ENCODE results near the gene ATF1.

The ATF1 gene

DNA sequence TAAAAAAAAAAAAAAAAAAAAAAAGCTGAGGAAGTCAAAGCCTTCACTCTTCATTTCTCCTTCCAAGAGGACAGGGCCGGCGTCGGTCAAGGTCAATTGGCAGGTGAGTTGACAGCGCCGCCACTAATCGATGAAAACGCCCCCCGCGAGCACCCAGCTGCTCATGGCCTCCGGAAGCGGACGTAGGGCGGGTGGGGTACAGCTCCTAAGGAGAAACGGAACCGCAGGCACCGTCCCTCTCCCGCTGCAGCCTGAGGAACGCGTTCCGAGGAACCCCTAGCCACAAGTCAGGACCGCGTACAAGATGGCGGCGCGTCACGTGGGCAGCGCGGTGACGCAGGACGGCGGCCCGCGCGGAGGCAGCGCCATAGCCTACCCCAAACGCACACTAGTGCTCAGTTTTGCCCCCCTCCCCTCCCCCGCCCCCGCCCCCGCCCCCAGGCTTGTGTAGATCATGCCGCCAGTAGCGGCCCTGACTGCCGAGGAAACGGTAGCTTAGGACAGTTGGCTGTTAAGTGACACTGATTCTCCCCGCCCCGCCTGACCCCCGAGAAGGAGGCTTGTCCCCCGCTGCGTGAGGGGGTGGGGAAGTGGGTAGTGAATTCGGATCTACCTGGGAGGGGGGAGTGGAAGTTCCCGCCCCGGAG lies at the start of gene ATF1:
ATF1 (plus strand) TSS at position 463 of the 647 bp plus-strand sequence. CDS start 16,045 bp downstream, outside the sequence.
- peak; percentile 92 for DNase-seq

DNA sequence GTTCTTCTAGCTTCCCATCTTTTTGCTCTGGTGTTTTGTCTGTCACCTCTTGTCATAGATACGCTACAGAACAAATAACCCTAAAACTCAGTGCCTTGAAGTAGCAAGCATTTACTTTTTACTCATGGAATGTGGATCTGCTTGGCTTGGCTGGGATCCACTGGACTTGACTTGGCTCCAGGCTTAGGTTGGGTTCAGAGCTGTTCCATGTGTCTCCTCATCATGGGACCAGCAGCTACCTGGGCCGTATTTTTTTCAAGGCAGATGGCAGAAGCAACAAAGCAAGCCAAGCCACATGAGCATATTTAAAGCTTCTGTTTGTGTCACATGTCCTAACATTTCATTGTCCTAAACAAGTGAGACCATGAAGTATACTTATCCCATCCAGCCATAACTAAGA lies 48.7 kb upstream of the ATF1 start:
- DNase-seq = no peak

DNA sequence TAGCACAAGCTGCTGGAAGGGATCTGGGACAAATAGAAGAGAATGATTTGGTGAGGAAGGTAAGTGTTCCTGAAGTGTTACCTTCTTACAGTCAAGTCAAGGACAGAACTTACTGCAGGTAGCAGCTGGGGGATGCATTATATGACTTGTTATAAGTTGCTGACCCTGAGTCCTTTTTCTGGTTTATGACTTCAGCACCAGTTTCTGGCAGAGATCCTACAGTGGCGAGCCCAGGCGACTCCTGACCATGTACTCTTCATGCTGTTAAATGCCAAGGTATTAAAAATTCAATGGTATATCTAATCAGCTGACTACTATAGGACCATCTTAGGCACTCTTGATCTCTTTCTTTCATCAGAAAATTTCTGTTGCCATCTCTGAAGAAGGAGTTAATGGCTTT lies 45.1 kb upstream of the ATF1 start:
- DNase-seq = no peak

DNA sequence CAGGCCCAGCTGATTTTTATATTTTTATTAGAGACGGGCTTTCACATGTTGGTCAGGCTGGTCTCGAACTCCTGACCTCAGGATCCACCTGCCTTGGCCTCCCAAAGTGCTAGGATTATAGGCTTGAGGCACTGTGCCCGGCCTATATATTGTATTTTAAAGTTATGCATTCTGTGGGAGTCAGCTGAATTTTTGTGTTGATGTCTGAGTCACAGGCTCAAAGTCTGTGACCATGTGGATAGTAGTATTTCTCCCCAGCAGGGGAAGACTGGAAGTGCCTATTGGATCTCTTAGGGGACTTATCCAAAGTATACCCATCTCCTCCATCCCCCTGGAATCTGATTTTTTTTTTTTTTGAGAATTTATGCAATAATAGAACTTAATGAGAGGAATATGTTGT lies 43.8 kb upstream of the ATF1 start:
- DNase-seq = no peak

DNA sequence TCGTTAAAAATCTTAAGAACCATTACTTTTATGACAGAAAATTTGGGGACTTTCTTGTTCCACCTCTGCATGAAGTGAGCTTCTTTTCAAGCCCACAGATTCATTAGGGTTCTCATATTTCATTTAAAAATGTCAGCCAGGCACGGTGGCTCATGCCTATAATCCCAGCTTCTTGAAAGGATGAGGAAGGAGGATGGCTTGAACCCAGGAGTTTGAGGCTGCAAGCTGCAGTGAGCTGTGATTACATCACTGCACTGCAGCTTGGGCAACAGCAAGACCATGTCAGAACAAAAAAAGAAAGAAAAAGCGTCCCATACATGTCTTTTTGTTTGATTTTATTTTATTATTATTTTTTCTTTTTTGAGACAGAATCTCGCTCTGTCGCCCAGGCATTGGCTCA lies 43.4 kb upstream of the ATF1 start:
- no peak for DNase-seq

DNA sequence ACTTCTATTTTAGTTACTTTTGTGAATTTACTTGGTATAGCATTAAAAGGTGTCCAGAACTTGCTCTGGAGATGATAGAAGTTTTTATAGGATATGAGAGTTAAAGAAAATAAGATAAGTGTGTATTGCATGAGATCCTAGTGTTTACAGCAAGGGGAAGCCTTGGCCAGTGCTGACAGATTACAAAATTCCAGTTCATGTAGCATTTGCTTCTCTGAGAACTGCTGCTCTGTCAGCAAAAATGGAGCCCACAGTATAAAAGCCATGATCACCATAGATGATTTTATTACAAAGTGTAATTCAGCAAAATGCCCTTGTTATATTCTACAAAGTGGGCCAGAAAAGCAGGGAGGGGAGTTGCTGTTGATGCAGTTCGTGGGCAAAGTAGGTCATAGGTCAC lies 40.0 kb upstream of the ATF1 start:
- DNase-seq = no peak

DNA sequence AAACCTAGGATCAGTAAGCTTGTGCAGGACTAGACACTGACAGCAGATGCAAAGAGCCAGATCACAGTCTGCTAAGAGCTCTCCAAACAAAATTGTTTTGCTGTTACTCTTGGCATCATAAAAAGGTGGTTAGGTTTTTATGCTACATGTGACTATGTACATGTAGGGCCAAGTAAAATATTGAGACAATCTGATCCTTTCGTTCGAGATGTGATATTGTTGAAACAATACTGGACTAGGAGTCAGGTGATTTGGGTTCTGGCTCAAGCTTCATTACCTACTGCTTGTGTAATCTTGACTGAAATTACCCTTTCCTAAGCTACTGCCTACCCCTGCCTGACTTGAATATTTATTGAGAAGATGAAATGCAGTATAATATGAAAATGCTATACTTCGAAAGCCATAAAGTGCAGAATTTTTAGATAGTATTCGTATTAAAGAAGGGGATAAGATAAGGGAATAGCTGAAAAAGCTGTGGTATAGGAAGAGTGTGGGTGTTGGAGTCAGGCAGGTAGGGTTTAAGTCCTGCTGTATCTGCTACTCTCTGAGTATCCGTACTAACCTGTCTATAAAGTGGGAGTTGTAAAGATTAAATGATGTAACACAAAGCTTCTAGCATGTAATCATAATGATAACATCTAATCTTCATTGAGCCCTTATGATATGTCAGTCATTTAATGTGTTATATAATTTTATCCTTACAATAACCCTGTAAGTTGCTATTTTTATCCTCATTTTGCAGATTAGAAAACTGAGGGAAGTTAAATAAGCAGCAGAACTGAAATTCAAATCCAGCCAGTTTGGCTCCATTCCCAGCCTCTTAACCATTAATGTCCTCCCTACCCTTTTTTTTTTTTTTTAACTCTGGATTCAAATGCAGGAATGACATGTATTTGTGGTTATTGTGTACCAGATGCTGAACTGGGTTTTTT lies 38.6 kb upstream of the ATF1 start:
- DNase-seq = no peak

DNA sequence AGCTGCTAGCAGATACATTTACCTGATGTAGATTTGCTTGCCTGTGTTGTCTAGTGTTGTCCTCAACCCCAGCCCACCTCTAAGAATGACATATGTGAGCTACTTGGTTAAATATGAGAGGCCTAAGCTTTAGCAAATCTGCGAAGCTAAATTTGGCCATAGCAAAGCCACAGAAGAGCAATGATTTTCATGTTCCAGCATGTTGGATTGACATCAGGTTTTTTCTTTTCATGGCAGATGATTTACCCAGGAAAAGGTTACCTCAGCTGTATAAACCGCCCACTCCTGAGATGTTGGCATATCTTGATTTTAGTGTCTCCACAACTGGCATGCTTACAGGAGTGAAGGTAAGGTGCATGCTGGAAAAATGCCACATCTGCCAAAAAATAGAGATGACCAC lies 36.4 kb upstream of the ATF1 start:
- DNase-seq = no peak

DNA sequence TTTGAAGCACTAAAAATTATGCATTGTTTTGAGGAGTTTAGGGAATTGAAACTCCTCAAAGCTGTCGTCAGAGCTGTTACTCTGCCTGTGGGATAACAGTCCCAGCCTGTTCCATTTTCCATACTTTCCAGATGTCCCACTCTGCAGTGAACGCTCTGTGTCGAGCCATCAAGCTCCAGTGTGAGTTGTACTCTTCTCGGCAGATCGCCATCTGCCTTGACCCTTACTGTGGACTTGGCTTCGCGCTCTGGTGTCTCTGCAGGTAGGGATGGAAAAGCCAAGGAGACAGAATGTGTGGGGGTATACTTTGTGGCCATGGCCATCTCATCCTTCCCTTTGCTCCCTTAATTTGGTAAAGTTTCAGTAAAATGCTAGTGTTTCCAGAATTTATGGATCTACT lies 35.5 kb upstream of the ATF1 start:
- DNase-seq = no peak

DNA sequence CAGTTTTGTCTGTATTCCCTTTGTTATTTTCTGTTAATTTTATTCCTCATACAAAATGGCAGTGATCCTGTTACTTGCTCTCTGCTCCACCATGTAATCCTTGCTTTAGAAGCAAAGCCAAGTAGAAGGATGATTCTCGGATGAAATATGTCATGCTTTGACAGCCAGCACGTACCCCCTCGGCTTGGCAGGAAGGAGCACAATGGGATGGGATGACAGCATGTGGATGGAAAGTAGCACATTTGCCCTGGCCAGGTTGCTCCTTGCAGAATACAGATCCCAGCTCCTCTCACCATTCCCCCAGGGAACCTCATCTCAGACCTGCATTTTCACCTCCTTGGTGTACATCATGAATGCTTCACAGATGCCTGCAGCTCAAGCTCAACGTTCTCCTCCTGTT lies 35.1 kb upstream of the ATF1 start:
- no peak for DNase-seq

DNA sequence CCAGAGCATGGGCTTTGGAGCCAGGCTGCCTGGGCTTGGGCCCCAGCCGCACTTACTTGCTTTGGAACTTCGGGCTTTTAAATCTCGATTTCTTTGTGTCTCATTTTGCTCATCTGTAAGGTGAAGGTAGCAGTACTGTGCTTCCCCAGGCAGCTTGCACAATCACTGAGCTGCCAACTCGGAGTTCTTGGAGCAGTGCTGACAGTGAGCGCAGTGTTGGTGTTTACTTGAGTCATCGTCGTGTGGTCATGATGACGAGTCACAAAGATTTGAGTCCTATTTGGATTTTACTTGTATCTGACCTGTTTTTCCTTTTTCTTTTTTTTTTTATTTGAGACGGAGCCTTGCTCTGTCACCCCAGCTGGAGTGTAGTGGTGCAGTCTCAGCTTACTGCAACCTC lies 31.3 kb upstream of the ATF1 start:
- no peak for DNase-seq

DNA sequence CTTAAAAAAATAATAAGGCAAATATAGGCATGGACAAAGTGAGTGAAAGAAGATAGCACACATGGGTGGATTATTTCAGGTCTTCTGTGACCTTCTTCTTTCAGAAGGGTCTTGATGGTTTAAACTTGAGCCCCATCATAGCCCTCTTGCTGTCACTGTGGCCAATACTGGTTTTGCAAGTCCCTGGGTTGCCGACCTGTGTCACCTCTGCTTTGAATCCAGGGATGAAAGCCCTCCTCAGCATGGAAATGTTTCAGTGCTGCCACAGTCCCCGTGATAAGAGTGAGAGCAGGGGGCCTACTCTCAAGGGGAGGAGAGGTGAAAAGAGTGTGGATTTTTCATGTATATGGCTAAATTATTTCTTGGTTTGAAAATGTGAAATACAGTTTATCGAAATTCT lies 30.2 kb upstream of the ATF1 start:
- no peak for DNase-seq

DNA sequence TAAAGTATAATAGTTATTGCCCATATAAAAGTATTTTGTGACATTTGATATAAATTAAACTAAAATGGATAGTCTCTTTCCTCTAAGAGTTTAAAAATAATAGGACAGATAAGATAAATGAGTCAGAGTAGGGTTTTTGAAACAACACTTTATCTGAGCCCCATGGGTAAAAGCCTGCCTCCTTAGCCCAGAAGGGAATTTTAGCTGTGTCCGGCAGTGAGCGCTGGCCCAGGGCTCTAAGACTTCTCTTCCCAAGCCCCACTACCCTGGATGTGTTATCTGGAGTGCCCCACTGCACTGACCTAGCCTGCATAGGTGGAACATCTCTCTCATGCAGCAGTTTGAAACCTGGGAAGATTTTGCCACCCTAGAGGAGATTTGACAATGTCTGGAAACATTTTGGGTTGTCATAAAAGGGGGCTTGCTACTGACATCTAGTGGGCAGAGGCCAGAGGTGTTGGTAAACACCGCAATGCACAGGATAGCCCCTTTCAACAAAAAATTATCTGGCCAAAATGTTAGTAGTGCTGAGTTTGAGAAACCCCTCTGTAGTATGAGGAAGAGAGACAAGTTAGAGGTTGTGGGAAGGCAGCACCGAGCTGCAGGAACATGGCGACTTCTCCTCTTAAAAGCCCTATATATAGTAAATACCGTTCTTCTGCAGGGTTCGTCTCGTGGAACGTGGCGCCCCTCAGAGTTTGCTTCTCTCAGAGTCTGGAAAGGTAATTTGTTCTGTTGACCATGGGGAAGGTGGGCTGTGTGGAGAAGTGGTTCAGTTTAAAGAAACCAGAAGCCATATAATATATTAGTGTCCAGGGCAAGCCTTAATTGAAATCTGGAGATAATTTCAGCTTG lies 29.3 kb upstream of the ATF1 start:
- peak; percentile 25 for DNase-seq

DNA sequence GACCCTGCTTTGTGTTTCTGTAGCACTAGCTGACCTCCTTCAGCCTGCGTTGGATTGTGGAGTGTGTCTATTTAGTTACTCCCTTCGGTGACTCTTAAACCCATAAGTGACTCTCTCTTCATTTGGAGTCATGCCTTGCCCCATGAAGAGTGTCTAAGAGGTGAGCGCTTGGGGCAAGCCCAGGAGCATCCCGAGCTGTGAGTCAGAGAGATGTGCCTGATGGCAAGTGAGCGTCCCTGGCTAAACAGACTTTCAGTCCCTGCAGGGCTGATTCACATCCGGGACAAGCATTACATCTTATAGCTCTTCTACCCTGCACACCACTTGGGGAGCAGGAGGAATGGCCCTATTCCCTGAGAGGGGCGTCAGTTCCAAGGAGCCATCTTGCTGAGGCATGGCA lies 24.3 kb upstream of the ATF1 start:
- no peak for DNase-seq

DNA sequence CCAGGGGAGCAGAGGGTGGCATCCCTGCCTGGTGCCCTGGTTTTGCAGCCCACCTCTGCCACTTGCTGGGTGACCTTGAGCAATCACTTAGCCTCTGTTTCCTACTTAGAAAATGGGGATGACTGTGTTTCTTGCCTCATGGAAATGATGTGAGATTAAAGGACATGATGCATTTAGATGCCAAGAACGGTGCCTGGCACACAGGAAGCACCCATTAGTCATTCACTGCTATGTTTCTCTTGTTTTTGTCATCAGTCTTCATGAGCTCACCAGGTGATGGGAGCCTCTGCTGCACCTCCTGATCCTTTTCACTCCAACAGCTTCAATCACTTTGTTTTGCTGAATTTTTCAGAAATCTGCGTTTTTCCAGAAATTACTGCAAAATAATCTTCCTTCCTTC lies 23.6 kb upstream of the ATF1 start:
- DNase-seq = no peak

DNA sequence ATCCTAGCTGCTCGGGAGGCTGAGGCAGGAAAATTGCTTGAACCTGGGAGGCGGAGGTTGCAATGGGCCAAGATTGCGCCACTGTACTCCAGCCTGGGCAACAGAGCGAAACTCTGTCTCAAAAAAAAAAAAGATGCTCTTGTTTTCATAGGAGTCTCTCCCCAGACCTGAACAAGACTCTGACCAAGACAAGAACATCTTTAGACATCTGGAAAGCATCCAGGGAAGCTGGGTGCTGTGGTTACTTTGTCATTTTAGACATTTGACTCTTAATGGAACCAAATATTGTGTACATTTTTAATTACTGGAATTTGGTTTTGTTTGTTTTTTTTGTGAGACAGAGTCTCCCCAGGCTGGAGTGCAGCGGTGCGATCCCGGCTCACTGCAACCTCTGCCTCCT lies 21.1 kb upstream of the ATF1 start:
- DNase-seq = no peak

DNA sequence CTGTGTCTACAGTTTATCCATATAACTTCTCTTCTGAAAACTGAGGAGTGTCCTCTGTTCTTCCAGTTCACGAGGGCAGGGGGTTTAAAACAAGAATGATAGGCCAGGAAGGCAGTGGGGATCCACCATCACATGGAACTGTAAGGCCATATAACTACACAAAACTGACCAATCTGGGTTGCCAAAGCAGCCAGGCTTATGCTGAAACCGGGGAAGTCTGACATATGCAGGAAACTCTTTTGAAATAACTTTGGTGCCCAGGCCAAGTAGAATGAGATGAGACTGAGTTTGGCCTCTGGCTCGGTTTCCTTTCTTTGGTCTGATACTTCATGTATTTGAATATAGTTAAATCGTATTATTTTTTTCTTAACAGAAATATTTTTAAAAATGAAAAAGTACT lies 18.0 kb upstream of the ATF1 start:
- DNase-seq = no peak

DNA sequence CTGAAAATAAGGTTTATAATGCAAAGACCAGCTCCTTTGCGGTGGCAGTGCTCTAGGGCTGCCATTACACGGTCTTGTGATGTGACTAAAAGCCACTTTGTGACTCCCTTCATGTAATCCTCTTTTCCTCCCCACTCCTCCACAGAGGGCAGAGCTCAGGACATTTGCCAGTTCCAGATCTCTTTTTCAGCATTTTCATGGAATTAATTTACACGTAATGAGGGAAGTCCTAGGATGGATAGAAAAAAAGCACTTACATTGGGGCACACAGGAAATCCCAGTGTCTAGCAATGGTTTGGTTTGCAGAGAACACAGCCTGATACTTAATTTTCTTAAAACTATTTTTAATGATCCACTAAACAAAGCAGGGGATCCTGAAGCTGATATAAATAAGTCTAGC lies 17.5 kb upstream of the ATF1 start:
- DNase-seq = no peak

DNA sequence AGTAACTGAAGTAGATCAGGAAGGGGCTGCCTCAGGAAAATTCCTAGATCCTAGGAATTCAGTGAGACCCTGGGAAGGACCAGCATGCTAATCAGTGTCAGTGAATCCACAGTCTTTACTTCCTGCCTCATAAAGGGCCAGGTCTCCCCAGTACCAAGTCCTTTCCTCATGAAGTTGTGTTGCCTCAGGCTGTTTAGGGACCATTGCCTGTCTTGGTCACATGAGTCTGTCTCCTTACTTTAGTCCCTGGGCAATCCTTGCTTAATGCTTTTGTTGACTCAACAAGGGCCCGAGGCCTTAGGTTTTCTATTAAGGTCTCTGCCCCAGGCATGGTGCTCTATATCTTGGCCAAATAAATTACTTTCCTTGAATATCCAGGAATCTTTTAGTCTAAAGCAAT lies 16.1 kb upstream of the ATF1 start:
- DNase-seq = no peak

DNA sequence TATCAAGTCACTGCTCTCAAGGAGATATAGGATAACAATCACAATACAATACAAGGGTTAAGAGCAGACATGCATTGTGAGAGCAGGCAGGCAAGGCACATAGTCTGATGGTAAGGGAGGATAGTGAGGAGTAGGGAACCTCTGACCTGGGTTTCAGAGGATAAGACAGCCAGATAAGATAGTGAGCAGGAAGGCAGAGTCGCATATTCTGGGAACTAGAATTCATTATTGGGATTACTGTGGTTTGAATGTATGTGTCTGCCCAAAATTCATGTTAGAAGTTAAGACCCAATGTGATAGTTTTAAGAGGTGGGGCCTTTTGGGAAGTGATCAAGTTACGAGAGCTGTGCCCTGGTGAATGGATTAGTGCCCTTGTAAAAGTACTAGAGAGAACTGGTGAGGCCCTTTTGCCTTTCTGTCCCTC lies 14.4 kb upstream of the ATF1 start:
- DNase-seq = no peak

DNA sequence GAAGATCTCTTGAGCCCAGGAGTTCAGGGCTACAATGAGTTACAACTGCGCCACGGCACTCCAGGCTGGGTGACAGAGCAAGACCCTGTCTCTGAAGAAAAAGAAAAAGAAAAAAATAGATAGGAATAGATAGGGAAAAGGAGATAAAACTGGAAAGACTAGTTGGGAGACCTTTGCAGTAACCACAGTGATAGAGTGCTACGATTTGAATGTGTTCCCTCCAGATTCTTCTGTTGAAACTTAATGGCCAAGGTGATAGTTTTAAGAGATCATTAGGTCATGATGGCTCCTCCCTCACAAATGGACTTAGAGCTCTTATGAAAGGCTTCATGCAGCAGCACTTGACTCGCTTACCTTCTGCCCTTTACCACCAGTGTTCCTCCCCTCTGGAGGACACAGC lies 13.5 kb upstream of the ATF1 start:
- no peak for DNase-seq

DNA sequence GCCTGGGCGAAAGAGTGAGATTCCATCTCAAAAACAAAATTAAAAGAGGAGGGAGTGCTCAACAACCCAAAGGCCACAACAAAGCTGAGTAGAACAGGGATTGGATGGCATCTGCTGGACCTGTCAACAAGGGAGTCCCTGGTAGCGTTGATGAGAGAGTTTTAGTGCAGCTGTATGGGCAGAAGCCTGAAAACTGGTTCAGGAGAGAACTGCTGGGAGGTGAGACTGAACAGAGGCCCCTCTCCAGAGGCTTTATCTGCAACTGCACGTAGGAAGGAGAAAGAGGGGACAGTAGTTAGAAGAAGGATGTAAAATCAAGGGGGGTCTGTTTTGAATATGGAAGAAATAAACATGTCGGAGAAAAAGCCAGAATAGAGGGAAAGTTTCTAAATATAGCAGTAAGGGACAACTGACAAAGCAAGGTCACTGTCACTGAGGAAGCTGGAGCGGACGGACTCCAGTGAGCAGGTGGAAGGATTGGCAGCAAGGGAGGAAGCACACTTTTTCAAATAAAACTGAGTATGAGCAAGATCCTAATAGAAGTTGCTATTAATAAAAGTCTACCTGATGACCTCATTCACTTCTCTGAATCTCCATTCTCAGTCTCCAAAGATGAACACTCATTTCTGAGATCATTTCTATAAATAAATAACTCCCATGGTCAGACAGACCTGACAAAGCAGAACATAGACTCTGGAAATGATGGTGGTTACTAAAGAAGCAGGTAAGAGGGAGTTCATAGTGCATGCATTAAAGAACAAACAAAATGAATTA lies 11.8 kb upstream of the ATF1 start:
- DNase-seq = no peak

Data from CD4-positive, alpha-beta T cell treated with Interleukin-21 for 1 hour (primary cell).